HL-60 (cell line): ENCODE data around the gene CEP57.
A peak's percentile ranks its signal among the peaks of the same experiment; 100 is the strongest.

ENCODE experiments used
- DNase-seq, 2 experiments: peaks; one replicate each; pipeline ENCODE4 v3.0.0-alpha.2; 2010 to 2020; ENCODE audit warnings: low read depth in 1 of 2, low spot score in 1 of 2
- H3K27ac ChIP-seq: fragments of 250-450 bp; sonication (Bioruptor Pico); replicated peaks from 2 replicates; pipeline ENCODE4 v1.5.1; 2020; ENCODE audit warnings: mild to moderate bottlenecking, moderate library complexity
- H3K27me3 ChIP-seq: fragments of 250-450 bp; sonication (Bioruptor Pico); 2 replicates; pipeline ENCODE4 v1.5.1; 2021; ENCODE audit warnings: mild to moderate bottlenecking, moderate library complexity; ENCODE audit not compliant: insufficient read depth, poor library complexity, severe bottlenecking
- H3K4me3 ChIP-seq: replicated peaks from 2 replicates; pipeline ENCODE4 v1.5.1; 2011; ENCODE audit warnings: mild to moderate bottlenecking, control low read depth, low read length; ENCODE audit not compliant: insufficient read depth
- CTCF ChIP-seq: IDR thresholded peaks from one replicate; pipeline ENCODE4 v1.5.1; 2011; ENCODE audit warnings: low read length, control low read depth, inconsistent platforms; ENCODE audit not compliant: insufficient read depth
- GABPA ChIP-seq: IDR thresholded peaks from 2 replicates; pipeline ENCODE4 v1.6.1; 2012; ENCODE audit warnings: low read depth
- POLR2AphosphoS5 ChIP-seq: IDR thresholded peaks from 2 replicates; pipeline ENCODE4 v1.6.1; 2012; ENCODE audit warnings: low read depth
- REST ChIP-seq: IDR thresholded peaks from 2 replicates; pipeline ENCODE4 v1.6.1; 2012; ENCODE audit warnings: low read depth; ENCODE audit not compliant: insufficient replicate concordance
- SPI1 ChIP-seq: IDR thresholded peaks from 2 replicates; pipeline ENCODE4 v1.6.1; 2012; ENCODE audit warnings: low read depth, mild to moderate bottlenecking, borderline replicate concordance

Gene CEP57

DNA sequence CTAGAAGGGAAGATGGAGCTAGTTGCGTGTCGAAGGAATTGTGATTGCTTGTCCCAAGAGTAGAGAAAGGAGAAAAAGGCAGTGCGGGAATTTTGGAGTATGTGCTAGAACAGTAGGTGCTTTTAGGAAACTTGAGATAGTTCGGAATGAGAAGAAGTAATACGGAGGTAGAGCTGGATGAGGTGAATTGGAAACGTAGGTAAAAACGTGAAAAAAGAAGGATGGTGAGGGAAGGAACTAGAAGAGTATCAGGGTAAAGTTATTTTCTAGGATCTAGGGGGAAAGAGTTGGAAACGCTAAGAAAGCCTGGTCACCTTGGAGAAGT, 1.4 kb downstream of the CEP57 start:
- peak overlapping the region; percentile 99 for H3K27ac ChIP-seq
- TF ChIP-seq GABPA (no peak), REST (no peak), POLR2AphosphoS5 (no peak), SPI1 (no peak), CTCF (no peak)
- no peaks in the 10 kb centered on the region for H3K27me3 ChIP-seq
- peak overlapping the region; percentile 97 for H3K4me3 ChIP-seq
- DNase-seq: no peak

DNA sequence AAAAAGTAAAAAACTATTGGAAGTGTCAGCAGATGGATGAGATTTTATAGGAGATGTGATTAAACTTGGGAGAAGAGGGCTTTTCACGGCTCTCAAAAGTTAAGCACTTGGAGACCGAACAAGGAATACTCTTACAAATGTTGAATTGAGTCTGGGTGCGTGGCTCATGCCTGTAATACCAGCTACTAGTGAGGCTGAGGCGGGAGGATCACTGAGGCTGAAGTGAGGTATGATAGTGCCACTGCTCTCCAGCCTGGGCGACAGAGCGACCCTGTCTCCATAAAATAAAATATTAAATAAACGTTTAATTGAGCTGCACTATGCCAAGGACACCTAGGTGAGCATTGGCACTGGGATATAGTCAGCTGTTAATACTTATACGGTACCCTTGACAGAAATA, 1.9 kb downstream of the CEP57 start:
- Histone ChIP-seq H3K27me3 (no peaks in the 10 kb centered on the region), H3K4me3 (peak overlapping the region; percentile 97; the same call in 1 of the 2 replicates), H3K27ac (no peak overlapping the region; the same call in 1 of the 2 replicates)
- TF ChIP-seq SPI1 (no peak), CTCF (no peak), GABPA (no peak), POLR2AphosphoS5 (no peak), REST (no peak)
- DNase-seq: no peak

- H3K27me3 ChIP-seq: no peaks in the 10 kb centered on the region
- TF ChIP-seq CTCF: no peak
- no peak for TF ChIP-seq GABPA
- TF ChIP-seq SPI1: no peak
- no peak for TF ChIP-seq REST
- TF ChIP-seq POLR2AphosphoS5: no peak
- no peak for DNase-seq
- H3K27ac ChIP-seq: no peak overlapping the region
- H3K4me3 ChIP-seq: no peak overlapping the region
Observed at GRCh38 chr11:95792700-95793099, 2.4 kb downstream of the CEP57 start.
